Smooth muscle cell (in vitro differentiated cells): ENCODE data around the gene TMCC3. TPM values are rescaled to one million over a fixed set of nuclear protein-coding genes. Genes with fewer than 3 reads are reported as not detected.

Experiments
- DNase-seq: peaks from one replicate; lab custom pipeline; 2025; ENCODE audit not compliant: unreplicated experiment; lab: John Stamatoyannopoulos, UW
- H2AFZ ChIP-seq: fragments of 200-600 bp; sonication (generic); 2 replicates; pipeline ENCODE4 v1.6.0; 2016; ENCODE audit warnings: antibody characterized with exemption, low read depth, mild to moderate bottlenecking
- H3F3A ChIP-seq: fragments of 200-600 bp; sonication (generic); 2 replicates; pipeline ENCODE4 v1.6.0; 2017; ENCODE audit warnings: antibody characterized with exemption, low read depth
- H3K27ac ChIP-seq: fragments of 200-600 bp; sonication (generic); 2 replicates; pipeline ENCODE4 v1.5.1; 2016; ENCODE audit warnings: low read depth, mild to moderate bottlenecking
- H3K27me3 ChIP-seq: fragments of 200-600 bp; sonication (generic); 2 replicates; pipeline ENCODE4 v1.6.1; 2016; ENCODE audit warnings: low read depth, mild to moderate bottlenecking
- H3K36me3 ChIP-seq: fragments of 200-600 bp; sonication (generic); 2 replicates; pipeline ENCODE4 v1.5.1; 2016; ENCODE audit warnings: low read depth
- H3K4me1 ChIP-seq: fragments of 200-600 bp; sonication (generic); 2 replicates; pipeline ENCODE4 v1.5.1; 2016; ENCODE audit warnings: low read depth
- H3K4me2 ChIP-seq: fragments of 200-600 bp; sonication (generic); 2 replicates; pipeline ENCODE4 v1.6.0; 2016; ENCODE audit warnings: mild to moderate bottlenecking
- H3K4me3 ChIP-seq: fragments of 200-600 bp; sonication (generic); 2 replicates; pipeline ENCODE4 v1.5.1; 2016; ENCODE audit warnings: mild to moderate bottlenecking
- H3K79me2 ChIP-seq: fragments of 200-600 bp; sonication (generic); 2 replicates; pipeline ENCODE4 v1.6.0; 2016; ENCODE audit warnings: low read depth, mild to moderate bottlenecking
- H3K9ac ChIP-seq: fragments of 200-600 bp; sonication (generic); 2 replicates; pipeline ENCODE4 v1.6.0; 2016; ENCODE audit warnings: low read depth
- H3K9me3 ChIP-seq: fragments of 200-600 bp; sonication (generic); replicated peaks from 2 replicates; pipeline ENCODE4 v1.5.1; 2016; ENCODE audit warnings: low read depth
- H4K20me1 ChIP-seq: fragments of 200-600 bp; sonication (generic); 2 replicates; pipeline ENCODE4 v1.6.0; 2016; ENCODE audit warnings: low read depth
- WGBS: methylation state at CpG from one replicate; pipeline ENCODE4 v1.1.7; 2016; ENCODE audit warnings: low lambda C conversion rate; 5-methylcytosine and 5-hydroxymethylcytosine counted together
- polyA plus RNA-seq: library from polyadenylated mRNA; unstranded; fragments of >200 nt; fragmentation: Nextera tagmentation; extraction: Ambion mirVana; gene quantifications from 2 replicates; pipeline ENCODE4 v1.2.1, GENCODE V29; 2016
- total RNA-seq: library from RNA; depleted of rRNA; stranded (reverse); fragments of >200 nt; gene quantifications from 2 replicates; pipeline ENCODE4 v1.2.3, GENCODE V29; 2014
- TF ChIP-seq, protein P1 (sequence below): fragments of 200-600 bp; sonication (generic); IDR thresholded peaks from 2 replicates; pipeline ENCODE4 v1.5.1; 2017; ENCODE audit warnings: borderline replicate concordance, mild to moderate bottlenecking, antibody characterized with exemption; ENCODE audit not compliant: insufficient read depth, poor library complexity, severe bottlenecking

Gene TMCC3
- total and polyA plus RNA-seq, 2 experiments from 2014 or later = 7.0 to 11.2 TPM

DNA sequence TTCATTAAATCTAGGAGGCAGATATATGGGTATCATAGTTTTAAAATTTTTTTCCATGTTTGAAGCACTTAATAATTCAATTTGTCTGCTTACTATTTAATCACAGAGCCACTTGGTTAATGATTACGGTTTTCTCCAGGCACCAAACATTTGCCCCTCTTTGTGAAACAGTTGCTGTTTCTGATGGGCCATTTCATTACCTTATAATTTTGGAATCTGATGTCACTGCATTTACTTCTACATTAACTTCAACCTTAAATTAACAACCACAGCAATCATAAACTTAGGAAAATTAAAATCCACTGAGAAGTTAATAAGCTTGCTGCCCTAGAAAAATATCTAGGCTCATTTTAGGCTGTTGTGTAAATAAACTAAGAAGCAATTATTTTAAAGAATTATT is 17.0 kb downstream of the TMCC3 start:
- Histone ChIP-seq H3K4me1 (no peaks in the 10 kb centered on the region), H3K27ac (no peak overlapping the region), H3K4me3 (no peak overlapping the region), H3K79me2 (peaks cover 15% of the 10 kb centered on the region), H2AFZ (no peak overlapping the region), H3F3A (no peaks in the 10 kb centered on the region), H4K20me1 (peaks cover 22% of the 10 kb centered on the region), H3K9me3 (no peaks in the 10 kb centered on the region), H3K27me3 (no peaks in the 10 kb centered on the region), H3K36me3 (no peaks in the 10 kb centered on the region), H3K4me2 (no peak overlapping the region), H3K9ac (no peak overlapping the region)
- 94% methylated on average over 1 of the region's 1 CpG for WGBS
- no peak for DNase-seq
- TF ChIP-seq, protein P1, sequence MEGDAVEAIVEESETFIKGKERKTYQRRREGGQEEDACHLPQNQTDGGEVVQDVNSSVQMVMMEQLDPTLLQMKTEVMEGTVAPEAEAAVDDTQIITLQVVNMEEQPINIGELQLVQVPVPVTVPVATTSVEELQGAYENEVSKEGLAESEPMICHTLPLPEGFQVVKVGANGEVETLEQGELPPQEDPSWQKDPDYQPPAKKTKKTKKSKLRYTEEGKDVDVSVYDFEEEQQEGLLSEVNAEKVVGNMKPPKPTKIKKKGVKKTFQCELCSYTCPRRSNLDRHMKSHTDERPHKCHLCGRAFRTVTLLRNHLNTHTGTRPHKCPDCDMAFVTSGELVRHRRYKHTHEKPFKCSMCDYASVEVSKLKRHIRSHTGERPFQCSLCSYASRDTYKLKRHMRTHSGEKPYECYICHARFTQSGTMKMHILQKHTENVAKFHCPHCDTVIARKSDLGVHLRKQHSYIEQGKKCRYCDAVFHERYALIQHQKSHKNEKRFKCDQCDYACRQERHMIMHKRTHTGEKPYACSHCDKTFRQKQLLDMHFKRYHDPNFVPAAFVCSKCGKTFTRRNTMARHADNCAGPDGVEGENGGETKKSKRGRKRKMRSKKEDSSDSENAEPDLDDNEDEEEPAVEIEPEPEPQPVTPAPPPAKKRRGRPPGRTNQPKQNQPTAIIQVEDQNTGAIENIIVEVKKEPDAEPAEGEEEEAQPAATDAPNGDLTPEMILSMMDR = no peak

GRCh38 chr12:94631058-94631457 is 19.3 kb downstream of the TMCC3 start:
- no peak for DNase-seq
- Histone ChIP-seq H3K4me2 (no peak overlapping the region), H4K20me1 (peaks cover 9% of the 10 kb centered on the region), H3K9ac (no peak overlapping the region), H3K79me2 (peaks cover 15% of the 10 kb centered on the region), H3K27ac (no peak overlapping the region), H3K9me3 (no peaks in the 10 kb centered on the region), H3K36me3 (no peaks in the 10 kb centered on the region), H3K4me1 (no peaks in the 10 kb centered on the region), H3F3A (no peaks in the 10 kb centered on the region), H2AFZ (no peak overlapping the region), H3K4me3 (no peak overlapping the region), H3K27me3 (no peaks in the 10 kb centered on the region)
- TF ChIP-seq, protein P1 = no peak
- WGBS = 90% methylated on average over 3 of the region's 3 CpGs

GRCh38 chr12:94628819-94629472 is 21.4 kb downstream of the TMCC3 start:
- H3K9me3 ChIP-seq = no peaks in the 10 kb centered on the region
- no peaks in the 10 kb centered on the region for H3F3A ChIP-seq
- no peak overlapping the region for H3K27ac ChIP-seq
- 96% methylated on average over 6 of the region's 6 CpGs for WGBS
- no peak overlapping the region for H2AFZ ChIP-seq
- H3K27me3 ChIP-seq = no peaks in the 10 kb centered on the region
- H4K20me1 ChIP-seq = no peaks in the 10 kb centered on the region
- H3K4me3 ChIP-seq = no peak overlapping the region
- H3K9ac ChIP-seq = no peak overlapping the region
- H3K36me3 ChIP-seq = no peaks in the 10 kb centered on the region
- TF ChIP-seq, protein P1 = no peak
- no peak overlapping the region for H3K4me2 ChIP-seq
- no peaks in the 10 kb centered on the region for H3K4me1 ChIP-seq
- peaks cover 18% of the 10 kb centered on the region for H3K79me2 ChIP-seq
- DNase-seq = no peak

DNA sequence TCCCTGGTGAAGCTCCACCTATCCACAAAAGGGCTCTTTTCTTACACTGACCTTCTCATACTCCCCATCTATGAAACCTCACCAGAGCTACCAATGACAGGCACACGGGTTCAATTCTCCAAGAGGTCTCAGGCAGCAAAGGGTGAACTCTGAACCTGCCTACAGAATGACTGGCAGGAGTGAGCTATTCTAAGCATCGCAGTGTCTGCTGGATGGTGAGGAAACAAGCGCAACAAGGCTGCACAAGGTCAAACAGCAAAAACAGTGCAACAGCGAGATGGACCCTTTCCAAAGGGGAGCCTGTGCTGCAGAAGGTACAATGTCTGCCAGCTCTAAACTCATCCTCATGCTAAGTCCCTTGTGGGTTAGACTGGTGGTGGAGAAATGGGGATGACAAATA is 22.0 kb downstream of the TMCC3 start:
- H3F3A ChIP-seq = no peaks in the 10 kb centered on the region
- WGBS = 98% methylated on average over 4 of the region's 4 CpGs
- TF ChIP-seq, protein P1 = no peak
- H3K27me3 ChIP-seq = no peaks in the 10 kb centered on the region
- no peak overlapping the region for H3K27ac ChIP-seq
- H3K9ac ChIP-seq = no peak overlapping the region
- H3K4me3 ChIP-seq = no peak overlapping the region
- H3K36me3 ChIP-seq = no peaks in the 10 kb centered on the region
- no peaks in the 10 kb centered on the region for H3K9me3 ChIP-seq
- DNase-seq = no peak
- no peak overlapping the region for H3K4me2 ChIP-seq
- H2AFZ ChIP-seq = no peak overlapping the region
- peaks cover 21% of the 10 kb centered on the region for H3K79me2 ChIP-seq
- H3K4me1 ChIP-seq = no peaks in the 10 kb centered on the region
- no peaks in the 10 kb centered on the region for H4K20me1 ChIP-seq
